HG03064 (cell line): ENCODE measurements around the gene PDE7B.
"Not testable (repeated sequence)": the region's sequence is repeated elsewhere in the genome, so short reads cannot be mapped to it uniquely, and the experiment has no call there.

Experiments used
- ATAC-seq: cut with Tn5 transposase; IDR thresholded peaks from one replicate; pipeline ENCODE4 v1.9.1; 2021; ENCODE audit warnings: low read depth; ENCODE audit not compliant: unreplicated experiment

PDE7B gene

DNA sequence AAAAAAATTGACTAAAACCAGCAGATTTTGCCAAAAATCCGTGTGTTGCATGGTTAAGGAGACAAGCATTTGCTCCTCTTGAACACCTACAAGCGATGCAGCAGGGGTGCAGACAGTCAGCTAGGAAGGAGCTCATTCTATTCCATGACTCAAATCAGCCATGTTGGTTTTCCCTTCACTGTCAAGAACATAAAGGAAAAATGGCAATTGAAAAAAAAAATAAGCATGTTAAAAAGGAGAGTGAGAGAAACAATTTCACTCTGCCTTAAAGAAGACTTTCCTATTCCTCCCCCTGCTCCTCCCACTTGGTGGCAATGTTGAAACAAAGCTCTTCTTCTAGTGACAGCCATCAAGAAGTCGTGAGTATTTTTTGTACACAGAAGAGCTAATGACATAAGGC, 283.2 kb downstream of the PDE7B start:
- no peak for ATAC-seq

DNA sequence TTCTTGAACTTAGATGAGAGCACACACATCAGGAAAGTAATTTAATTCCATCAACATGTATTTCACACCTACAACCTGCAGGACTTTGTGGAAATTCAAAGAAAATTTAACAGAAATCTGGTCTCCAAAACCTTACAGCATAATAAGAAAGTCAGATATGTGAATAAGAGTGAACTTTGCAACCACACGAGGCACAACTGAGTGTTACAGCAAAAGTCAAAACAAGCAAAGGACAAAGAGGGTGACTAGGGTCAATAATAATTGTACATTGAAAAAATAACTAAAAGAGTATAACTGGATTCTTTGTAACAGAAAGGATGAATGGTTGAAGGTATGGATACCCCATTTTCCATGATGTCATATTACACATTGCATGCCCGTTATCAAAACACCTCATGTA, 284.8 kb downstream of the PDE7B start:
- no peak for ATAC-seq

DNA sequence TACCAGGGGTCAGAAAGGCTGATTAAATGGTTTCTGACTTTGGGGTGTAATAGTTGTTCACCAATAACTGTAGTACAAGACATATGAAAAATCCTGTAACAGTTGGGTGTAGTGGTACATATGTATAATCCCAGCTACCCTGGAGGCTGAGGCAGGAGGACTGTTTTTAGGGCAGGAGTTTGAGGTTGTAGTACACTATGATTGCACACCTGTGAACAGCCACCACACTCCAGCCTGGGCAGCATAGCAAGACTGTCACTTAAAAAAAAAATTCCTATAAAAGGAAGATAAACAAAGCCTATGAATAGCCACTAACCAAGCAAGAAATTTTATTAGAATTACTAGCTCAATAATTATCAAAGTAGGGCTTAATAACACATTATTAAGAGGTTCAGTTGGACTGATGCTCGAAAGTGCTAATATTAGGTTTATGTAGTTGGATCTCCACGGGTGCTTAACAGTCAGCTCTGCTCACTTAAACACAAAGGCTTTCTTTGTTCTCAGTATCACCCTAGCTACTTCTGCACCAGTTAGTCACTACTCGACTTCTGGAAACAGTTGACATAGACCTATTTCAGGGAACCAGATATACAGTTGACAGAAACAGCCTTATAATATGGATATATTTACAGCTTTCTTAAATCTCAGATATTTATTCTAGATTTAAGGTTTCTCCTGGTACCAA, 285.6 kb downstream of the PDE7B start:
- no peak for ATAC-seq

DNA sequence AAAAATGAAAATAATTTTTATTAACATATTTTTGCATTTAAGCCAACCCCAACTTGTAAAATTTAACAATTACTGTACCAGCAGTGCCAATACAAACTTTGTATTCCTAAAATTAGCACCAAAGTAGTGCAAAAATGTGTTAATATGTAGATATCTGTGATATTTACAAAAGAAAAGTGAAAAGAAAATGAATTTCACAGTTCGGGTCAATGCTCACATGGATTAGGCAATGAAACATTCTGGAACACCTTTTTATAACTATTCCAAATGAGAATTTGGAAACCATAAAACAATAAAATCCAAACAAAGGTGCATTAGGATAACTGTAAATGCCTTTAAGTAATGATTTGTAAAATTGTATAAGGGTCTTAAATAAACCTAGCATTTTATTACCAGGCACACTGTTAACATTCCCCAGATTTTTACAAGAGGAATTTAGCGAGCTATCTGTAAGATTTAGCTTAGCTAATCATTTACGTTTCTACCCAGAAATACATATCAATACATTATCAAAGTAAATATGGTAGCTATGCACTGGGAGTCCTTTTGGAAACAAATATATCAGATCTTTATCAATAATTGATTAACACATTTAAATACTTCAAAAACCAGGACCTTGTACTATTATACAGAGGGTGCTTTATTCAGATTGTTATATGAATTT, 286.4 kb downstream of the PDE7B start:
- ATAC-seq: no peak

DNA sequence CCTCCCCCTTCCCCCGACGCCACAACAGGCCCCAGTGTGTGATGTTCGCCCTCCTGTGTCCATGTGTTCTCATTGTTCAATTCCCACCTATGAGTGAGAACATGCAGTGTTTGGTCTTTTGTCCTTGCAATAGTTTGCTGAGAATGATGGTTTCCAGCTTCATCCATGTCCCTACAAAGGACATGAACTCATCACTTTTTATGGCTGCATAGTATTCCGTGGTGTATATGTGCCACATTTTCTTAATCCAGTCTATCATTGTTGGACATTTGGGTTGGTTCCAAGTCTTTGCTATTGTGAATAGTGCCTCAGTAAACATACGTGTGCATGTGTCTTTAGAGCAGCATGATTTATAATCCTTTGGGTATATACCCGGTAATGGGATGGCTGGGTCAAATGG, 287.6 kb downstream of the PDE7B start:
- ATAC-seq: not testable (repeated sequence)

DNA sequence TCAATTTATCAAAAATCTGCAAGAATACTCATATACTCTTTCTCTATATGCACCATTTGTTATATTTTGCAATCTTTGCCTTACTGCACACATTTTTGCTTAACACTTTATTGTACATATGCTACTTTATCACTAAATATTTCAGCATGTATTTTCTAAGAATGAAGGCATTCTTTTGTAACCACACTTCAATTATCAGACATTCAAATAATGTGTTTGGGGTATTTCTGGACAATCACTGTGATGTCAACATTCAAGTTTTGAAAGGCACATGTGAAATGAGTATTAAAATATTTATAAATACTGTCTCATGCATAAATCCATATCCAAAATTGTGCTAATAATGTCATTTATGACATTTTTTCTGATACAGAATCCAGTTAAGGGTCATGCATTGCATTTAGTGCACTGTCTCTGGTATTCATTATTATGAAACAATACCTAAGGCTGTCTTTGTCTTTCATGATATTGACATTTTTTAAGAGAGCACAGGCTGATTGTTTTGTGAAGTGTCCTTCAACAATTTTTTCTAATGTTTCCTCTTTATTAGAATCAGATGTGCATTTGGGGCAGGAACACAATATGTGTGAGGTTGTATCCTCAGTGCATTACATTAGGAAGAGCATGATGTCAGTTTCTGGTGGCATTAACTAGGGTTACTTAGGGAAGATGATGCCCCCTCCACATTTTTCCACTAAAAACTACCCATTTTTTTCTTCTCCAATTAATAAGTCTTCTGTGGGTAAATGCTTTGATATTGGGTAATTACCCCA, 292.9 kb downstream of the PDE7B start:
- ATAC-seq: no peak

DNA sequence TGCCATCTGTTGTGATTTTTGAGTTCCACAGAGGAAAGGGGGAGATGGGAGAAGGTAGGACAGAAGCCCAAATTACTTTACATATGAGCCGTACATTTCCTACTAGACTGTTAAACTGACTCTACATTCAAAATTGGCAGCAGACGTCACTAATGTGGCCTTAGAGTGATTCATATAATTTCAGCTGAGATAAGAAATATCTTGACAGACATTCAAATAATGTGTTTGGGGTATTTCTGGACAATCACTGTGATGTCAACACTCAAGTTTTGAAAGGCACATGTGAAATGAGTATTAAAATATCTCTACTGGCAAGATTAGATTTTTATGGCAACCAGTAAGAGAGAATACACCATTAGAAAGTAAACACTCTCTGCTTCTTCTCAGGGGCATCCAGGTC, 294.6 kb downstream of the PDE7B start:
- ATAC-seq: no peak

DNA sequence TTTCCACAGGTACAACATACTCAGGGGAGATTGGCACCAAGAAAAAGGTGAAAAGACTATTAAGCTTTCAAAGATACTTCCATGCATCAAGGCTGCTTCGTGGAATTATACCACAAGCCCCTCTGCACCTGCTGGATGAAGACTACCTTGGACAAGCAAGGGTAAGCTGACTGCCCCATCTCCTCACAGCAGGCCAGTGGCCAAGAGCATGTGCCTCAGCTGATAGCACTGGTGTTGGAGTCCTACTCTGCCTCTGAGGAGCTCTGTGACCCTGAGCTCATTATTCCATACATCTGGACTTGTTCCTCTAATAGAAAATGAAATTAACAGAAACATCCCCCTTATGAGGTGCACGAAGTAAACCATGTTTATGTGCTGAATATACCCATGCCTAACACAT, 295.8 kb downstream of the PDE7B start:
- no peak for ATAC-seq

DNA sequence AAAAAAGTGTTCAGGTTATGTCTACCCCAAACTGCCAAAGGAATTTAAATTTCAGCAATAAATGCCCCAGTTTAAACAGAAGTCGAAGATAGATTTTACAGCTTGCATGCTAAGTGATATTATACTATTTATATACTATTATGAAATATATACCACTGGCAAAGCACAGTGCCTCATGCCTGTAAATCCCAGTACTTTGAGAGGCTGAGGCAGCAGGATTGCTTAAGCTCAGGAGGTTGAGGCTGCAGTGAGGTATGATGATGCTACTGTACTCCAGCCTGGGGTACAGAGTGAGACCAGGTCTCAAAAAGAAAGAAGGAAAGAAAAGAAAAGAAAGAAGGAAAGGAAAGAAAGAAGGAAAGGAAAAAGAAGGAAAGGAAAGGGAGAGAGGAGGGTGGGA, 296.6 kb downstream of the PDE7B start:
- no peak for ATAC-seq

DNA sequence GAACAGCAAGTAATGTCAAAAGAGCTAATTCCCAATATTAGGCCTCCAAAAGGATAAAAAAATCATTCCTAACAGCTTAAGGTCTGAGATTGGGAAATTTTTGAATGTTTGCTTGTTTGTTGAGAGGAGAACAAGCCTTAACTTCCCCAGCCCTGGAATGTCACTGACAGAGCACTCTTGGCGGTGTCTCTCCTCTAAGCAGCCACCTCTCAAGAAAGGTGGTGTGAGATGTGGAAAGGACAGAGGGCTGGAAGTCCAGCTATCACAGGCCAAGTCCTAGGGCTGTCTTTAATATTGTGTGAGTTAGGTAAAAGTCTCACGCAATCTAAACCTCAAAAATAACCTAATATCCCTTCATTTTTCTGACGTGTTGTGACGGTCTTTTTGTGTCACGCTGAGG, 297.0 kb downstream of the PDE7B start:
- ATAC-seq: no peak

DNA sequence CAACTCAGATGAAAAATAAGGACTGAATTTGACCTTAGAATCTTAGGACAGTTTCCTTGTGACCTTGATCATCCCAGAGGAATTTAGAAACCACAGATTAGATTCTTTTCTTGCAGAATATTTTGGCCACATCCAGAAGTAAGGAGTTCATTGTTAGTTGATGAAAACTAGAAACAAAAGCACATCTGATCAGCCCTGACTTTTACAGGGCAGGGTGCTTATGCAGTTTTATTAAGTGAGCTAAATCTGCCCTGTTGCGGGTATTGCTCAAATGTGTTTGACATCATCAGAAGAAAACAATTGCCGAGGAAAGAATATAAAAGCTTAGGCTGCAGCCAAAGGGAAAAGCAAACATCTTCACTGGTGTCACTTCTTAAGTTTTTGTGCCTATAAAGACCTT, 297.8 kb downstream of the PDE7B start:
- no peak for ATAC-seq

DNA sequence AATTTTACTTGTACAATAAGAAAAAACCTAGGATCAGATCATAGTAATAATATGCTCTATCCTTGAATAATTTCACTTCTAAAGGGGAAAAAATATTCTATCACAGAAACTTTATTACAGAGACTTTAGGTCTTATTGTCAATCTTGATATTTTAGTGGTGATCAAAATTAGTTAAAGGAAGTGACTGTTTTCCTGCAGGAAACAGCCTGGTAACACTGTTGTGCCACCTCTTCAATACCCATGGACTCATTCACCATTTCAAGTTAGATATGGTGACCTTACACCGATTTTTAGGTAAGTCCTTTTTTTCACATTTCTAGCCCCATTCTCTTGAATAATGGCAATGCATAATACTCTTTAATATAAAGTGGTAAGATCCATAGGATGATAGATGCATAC, 299.5 kb downstream of the PDE7B start:
- ATAC-seq: no peak

DNA sequence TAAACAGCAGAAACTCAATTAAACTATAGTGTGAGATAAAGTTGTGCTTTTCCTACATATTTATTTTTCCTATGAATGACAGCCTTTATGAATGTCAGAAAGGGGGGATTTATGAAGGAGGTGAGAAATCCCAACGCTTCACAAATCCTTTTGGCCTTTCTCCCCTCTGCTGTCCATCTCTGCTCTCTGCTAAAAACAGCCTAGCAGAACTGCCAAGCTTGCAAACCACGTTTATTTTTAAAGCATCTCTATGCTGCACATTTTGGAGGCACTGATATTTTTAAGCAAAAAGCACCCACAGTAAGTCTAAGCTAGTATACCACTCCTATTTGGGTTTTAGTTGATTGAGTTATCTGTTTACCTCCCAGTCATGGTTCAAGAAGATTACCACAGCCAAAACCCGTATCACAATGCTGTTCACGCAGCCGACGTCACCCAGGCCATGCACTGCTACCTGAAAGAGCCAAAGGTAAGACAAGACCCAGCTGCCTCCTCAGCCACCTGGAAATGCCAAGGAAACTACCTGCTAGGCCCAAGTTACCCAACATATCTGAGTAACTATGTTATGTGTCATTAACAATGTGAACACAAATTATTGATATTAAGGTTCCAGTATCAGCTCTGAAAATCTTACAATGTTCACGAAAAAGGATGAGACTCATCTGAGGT, 302.3 kb downstream of the PDE7B start:
- ATAC-seq: no peak

DNA sequence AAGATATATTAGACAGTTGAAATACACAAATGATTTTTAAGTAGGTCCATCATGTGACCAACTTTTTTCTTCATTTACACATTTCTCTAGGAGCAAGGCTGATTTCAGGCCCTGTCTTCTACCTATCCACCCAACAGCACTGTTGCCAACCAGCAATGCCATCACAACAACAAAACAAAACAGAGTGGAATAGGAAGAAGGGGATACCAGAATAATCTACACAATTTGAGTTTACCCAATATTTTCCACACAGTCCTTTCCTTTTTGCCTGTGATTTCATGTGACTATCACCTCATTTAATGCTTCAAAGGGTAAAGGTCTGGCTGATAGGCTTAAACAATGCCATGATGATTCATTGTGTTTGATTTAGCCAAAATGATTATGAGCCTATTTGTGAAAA, 303.7 kb downstream of the PDE7B start:
- no peak for ATAC-seq

DNA sequence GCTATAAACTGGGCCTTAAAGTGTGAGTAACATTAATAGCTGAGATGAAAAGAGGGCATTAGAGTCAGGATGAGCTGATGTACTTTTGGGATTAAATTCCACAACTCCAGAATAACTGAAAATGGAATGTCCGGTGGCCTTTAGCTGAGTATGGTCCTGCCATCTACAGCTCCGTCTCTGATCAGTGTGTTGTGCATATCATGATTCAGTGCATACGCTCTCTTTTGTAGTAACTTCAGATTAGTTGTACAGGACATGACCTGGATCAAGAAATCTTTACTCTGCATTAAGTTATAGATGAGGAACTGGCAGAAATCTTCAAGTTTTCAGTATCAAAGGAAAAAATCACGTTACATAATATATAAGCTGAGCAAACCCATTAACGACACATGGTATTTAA, 306.2 kb downstream of the PDE7B start:
- ATAC-seq: no peak

DNA sequence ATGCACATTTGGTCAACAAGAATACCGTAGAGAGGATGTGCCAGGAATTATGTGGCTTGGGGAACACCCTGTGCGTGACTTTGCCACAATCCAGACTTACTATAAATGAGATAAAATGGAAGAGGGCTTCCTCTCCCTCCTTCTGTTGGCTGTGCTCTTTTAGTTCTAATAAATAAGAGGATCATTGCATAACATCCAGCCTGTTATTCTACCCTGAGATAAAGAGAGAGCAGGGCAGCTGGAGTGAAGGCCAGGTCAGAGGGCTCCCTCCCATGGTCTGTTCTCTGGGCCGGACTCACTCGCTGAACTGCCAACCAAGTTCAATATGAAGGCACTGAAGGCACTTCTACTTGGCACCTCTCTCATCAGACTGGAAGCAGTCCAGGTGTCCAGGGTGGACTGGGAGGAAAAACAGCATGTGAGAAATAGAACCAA, 306.9 kb downstream of the PDE7B start:
- no peak for ATAC-seq

DNA sequence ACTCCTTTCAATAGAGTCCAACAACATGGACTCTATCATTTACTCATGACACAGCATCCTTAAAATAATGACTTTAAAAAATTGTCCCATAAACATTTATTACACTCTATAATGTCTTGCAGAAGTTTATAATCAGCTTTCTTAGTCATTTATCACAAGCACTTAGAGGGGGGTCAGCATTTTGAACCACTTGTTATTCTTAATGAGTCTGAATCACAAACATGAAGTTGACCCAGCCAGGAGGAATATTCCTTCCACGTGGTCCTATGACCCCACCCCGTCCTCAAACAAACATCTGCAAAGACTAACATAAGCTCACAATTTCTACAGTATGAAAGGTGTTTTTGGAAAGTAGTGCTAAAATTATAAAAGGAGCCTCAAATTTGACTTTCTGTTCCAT, 307.5 kb downstream of the PDE7B start:
- no peak for ATAC-seq

DNA sequence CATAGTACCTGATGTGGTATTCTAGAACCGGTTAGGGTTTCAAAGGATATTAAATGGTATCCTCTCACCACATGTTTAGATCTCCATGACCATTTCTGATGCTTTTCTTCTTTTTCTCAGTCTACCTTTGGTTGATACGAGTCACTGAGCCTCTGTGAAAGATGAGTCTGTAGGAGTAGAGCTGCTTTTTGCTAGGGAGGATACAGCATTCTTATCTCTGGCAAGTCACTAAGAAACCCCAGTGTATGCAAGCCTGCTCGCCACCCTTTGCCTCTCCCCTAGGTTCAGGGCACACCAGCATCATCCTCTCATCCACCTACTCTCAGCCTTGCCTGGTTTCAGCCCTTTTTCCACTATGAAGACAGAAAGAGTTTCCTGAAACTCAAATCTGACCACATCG, 308.7 kb downstream of the PDE7B start:
- ATAC-seq: no peak

DNA sequence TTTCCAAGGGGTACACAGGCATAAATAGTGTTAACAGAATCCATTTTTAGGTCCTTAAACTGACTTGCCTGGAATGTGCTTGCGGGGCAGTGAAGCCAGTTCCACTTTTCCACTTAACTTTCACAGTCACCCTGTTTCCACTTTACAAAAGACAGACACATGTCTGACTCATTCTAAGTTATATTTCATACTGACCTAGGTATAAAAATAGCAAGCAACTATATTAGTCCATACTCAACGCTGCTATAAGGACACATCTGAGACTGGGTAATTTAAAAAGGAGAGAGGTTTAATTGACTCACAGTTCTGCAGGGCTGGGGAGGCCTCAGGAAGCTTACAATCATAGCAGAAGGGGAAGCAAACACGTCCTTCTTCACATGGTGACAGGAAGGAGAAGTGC, 310.4 kb downstream of the PDE7B start:
- ATAC-seq: no peak

DNA sequence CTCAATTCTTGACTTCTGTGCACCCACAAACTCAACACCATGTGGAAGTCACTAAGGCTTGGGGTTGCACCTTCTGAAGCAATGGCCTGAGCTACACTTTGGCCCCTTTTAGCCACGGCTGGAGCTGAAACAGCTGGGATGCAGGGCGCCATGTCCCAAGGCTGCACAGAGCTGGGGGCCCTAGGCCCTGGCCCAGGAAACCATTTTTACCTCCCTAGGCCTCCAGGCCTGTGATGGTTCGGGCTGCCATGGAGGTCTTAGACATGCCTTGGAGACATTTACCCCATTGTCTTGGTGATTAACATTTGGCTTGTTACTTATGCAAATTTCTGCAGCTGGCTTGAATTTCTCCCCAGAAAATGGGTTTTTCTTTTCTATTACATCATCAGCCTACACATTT, 311.8 kb downstream of the PDE7B start:
- ATAC-seq: no peak

DNA sequence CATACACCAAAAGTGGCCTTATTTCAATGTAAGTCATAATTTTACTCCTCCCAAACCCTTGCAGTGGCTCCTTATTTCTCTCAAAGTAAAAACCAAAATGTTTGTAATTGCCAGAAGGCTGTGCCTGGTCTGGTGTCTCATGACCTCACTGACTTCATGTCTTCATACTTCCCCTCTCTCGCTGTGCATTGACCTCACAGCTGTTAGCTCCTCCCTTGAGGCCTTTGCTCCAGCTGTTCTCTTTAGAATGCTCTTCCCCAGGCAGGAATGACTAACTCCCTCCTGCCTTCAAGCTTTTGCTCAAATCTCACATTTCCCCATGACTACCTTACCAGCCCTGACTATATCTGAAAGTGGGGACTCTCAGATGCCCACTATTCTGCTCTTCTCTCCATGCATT, 315.3 kb downstream of the PDE7B start:
- no peak for ATAC-seq
